Kidney (tissue), 14 donors: ENCODE data around the gene CCDC191. TPM values are rescaled to one million over a fixed set of nuclear protein-coding genes. Genes with fewer than 3 reads are reported as not detected.

ENCODE experiments used
- DNase-seq, 5 donors: peaks; one replicate each; pipeline ENCODE4 v3.0.0-alpha.2; 2013 to 2020
- FAIRE-seq: peaks from 2 replicates; lab custom pipeline; 2012; peaks lifted over from hg19 to GRCh38; lab: Jason Lieb, UNC
- H3K27ac ChIP-seq, 2 donors: one replicate each; pipeline ENCODE4 v1.7.0; 2013; ENCODE audit warnings: low read depth in 2 of 2, low read length in 2 of 2, inconsistent platforms in 1 of 2
- H3K27me3 ChIP-seq: one replicate; pipeline ENCODE4 v1.7.1; 2013; ENCODE audit warnings: low read length, inconsistent platforms; ENCODE audit not compliant: control insufficient read depth, insufficient read depth
- H3K36me3 ChIP-seq, 3 donors: one replicate each; pipeline versions ENCODE4 v1.7.0 to v1.7.1; 2013; ENCODE audit warnings: low read length in 3 of 3, control low read depth in 1 of 3, inconsistent platforms in 1 of 3; ENCODE audit not compliant: insufficient read depth in 3 of 3, control insufficient read depth in 2 of 3
- H3K4me1 ChIP-seq, 3 donors: one replicate each; pipeline versions ENCODE4 v1.7.0 to v1.7.1; 2013; ENCODE audit warnings: low read length in 3 of 3, inconsistent platforms in 1 of 3, low read depth in 1 of 3; ENCODE audit not compliant: control insufficient read depth in 2 of 3, insufficient read depth in 2 of 3
- H3K4me3 ChIP-seq, 3 donors: one replicate each; pipeline versions ENCODE4 v1.7.0 to v1.8.1; 2013; ENCODE audit warnings: low read length in 3 of 3, control low read depth in 1 of 3, inconsistent platforms in 1 of 3
- H3K9ac ChIP-seq, 3 donors: one replicate each; pipeline versions ENCODE4 v1.7.0 to v1.7.1; 2013; ENCODE audit warnings: low read length in 3 of 3, control low read depth in 1 of 3, inconsistent platforms in 1 of 3
- H3K9me3 ChIP-seq, 3 donors: one replicate each; pipeline versions ENCODE4 v1.7.0 to v1.7.1; 2013; ENCODE audit warnings: low read length in 3 of 3, control low read depth in 1 of 3, inconsistent platforms in 1 of 3; ENCODE audit not compliant: control insufficient read depth in 2 of 3, insufficient read depth in 1 of 3
- CTCF ChIP-seq: IDR thresholded peaks from 3 replicates; pipeline ENCODE4 v1.5.1; 2012; ENCODE audit warnings: mild to moderate bottlenecking, moderate library complexity, borderline replicate concordance; ENCODE audit not compliant: insufficient read depth; ENCODE audit errors: extremely low read depth
- intact Hi-C: fragments of 100-400 bp; cut with DNase I; formaldehyde crosslinking; loops from one replicate; pipeline ENCODE4 v1.11.1; 2022
- polyA plus RNA-seq: library from polyadenylated mRNA; stranded (reverse); fragments of 350-450 nt; fragmentation: Illumina TruSeq; extraction: RNeasy Lipid Tissue Mini Kit (QIAGEN cat#74804); gene quantifications from one replicate; pipeline ENCODE4 v1.2.3, GENCODE V29; 2014; ENCODE audit warnings: low read depth, low replicate concordance; ENCODE audit not compliant: insufficient read depth
- total RNA-seq: library from RNA; stranded (reverse); fragmentation: NEBNext Ultra II Directional; extraction: Animal tissue kit (Norgen Biotek cat#: 25700); gene quantifications from one replicate; pipeline ENCODE4 v1.2.1, GENCODE V29; 2021
- donor health status: control.
- donor health status: control.
- donor health status: control.
- donor health status: control.
- donor health status: control.
- donor health status: DM: yes; HTN: yes; CAD: no.
- donor health status: Normal renal cell carcinoma (clear cell type).

The CCDC191 gene
- total and polyA plus RNA-seq, 2 donors from 2014 or later = 3.7 to 11.7 TPM

- no peak overlapping the region for H3K9ac ChIP-seq
- peak in 1 of 5 donors; percentile 6 for DNase-seq
- TF ChIP-seq CTCF = no peak
Measured at GRCh38 chr3:114014211-114014610, 42.1 kb downstream of the CCDC191 start.

GRCh38 chr3:114011059-114011797, 45.1 kb downstream of the CCDC191 start:
- no peak overlapping the region for H3K4me3 ChIP-seq
- no peak for DNase-seq
- no peak for TF ChIP-seq CTCF
- H3K27ac ChIP-seq = no peak overlapping the region
- no peak for FAIRE-seq
- H3K9ac ChIP-seq = no peak overlapping the region
- intact Hi-C loops = no loop called here
- H3K4me1 ChIP-seq = no peaks in the 10 kb centered on the region
- H3K9me3 ChIP-seq = no peaks in the 10 kb centered on the region
- H3K36me3 ChIP-seq = peaks cover 2 to 5% (median 2%) of the 10 kb centered on the region in 3 donors
- no peaks in the 10 kb centered on the region for H3K27me3 ChIP-seq

More at GRCh38 chr3:114014211-114014610, 42.1 kb downstream of the CCDC191 start:
- Histone ChIP-seq H3K9me3 (no peaks in the 10 kb centered on the region), H3K27me3 (no peaks in the 10 kb centered on the region), H3K4me1 (no peaks in the 10 kb centered on the region), H3K4me3 (no peak overlapping the region), H3K36me3 (peaks cover 0 to 5% (median 2%) of the 10 kb centered on the region in 3 donors), H3K27ac (no peak overlapping the region)
- intact Hi-C loops = no loop called here
- no peak for FAIRE-seq

- no peak overlapping the region for H3K4me3 ChIP-seq
- H3K36me3 ChIP-seq = peaks cover 4 to 16% (median 10%) of the 10 kb centered on the region in 3 donors
- DNase-seq = no peak
- TF ChIP-seq CTCF = no peak
- no peaks in the 10 kb centered on the region for H3K27me3 ChIP-seq
- no peak for FAIRE-seq
- no peak overlapping the region for H3K27ac ChIP-seq
- peaks cover 0 to 6% (median 0%) of the 10 kb centered on the region in 3 donors for H3K9me3 ChIP-seq
- H3K4me1 ChIP-seq = no peaks in the 10 kb centered on the region
- intact Hi-C loops = no loop called here
- H3K9ac ChIP-seq = no peak overlapping the region
Measured at GRCh38 chr3:114005481-114005880, 50.8 kb downstream of the CCDC191 start.
